GM21619 (cell line): Measurements from ENCODE around the gene IRAK2.
"Not testable (repeated sequence)": the region's sequence is repeated elsewhere in the genome, so short reads cannot be mapped to it uniquely, and the experiment has no call there.

Experiments used
- ATAC-seq: cut with Tn5 transposase; IDR thresholded peaks from one replicate; pipeline ENCODE4 v1.9.1; 2021; ENCODE audit not compliant: unreplicated experiment

IRAK2 gene

GRCh38 chr3:10158555-10158954 lies 6.2 kb upstream of the IRAK2 start:
- ATAC-seq, result not testable (repeated sequence)

DNA sequence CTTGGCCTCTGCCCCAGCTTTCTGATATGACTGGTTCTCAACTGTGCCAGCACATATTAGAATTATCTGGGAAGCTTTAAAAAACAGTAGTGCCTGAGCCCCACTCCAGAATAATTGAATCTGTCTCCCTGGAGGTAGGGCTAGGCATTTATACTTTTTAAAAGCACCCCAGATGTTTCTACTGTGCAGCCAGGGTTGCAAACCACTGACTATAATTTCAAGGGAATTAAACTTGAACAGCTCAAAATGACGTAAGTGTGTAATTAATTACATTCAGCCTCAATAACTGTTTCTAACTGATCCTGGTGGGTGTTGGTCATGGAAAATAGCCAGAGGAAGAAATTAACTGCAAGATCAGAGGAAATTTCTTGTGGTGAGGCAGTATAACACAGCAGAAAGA lies 4.4 kb upstream of the IRAK2 start:
- ATAC-seq, result no peak

DNA sequence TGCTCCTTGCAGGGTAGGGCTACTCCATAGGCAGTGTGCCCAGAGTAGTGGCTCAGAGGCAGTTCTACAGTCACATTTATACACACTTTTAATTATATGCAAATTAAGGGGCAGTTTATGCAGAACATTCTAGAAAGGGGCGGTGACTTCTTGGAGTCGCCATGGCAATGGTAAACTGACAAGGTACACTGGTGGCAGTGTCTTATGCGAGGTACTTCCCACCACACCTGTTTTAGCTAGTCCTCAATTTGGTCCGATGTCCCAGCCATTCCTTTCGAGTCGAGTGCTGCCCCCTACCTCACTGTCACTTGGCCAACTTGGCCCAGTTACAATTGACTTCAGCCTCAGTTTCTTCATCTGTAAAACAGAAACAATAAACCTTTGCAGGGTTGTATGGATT lies 3.8 kb upstream of the IRAK2 start:
- no peak for ATAC-seq

- no peak for ATAC-seq
Measured at GRCh38 chr3:10162185-10162584, 2.5 kb upstream of the IRAK2 start.

DNA sequence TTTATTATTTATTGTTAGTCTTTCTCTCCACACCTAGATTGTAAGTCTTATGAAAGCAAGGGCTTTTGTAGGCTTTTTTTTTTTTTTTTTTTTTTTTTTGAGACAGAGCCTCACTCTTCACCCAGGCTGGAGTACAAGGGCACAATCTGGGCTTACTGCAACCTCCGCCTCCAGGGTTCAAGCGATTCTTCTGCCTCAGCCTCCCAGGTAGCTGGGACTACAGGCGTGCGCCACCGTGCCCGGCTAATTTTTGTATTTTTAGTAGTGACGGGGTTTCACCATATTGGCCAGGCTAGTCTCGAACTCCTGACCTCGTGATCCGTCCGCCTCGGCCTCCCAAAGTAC lies 546 bp upstream of the IRAK2 start:
- ATAC-seq, result not testable (repeated sequence)

DNA sequence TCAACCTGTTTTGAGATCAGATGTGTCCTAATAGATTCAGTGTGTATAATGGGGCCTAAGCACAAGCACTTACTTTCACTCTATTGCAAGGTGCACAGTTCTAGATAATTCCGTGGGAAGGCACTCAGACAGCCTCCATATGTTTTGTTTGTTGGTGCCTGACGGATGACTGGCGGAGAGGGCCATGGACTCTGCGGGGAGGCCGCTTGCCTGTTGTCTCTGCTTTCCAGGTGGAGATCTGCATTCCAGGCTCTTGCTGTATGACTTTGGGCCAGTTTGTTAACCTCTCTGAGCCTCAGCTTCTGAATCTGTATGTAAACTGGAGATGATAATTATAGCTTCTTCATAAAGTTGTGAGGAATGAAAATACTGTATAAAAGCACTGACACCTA lies 1.5 kb downstream of the IRAK2 start:
- ATAC-seq, result no peak

- no peak for ATAC-seq
Measured at GRCh38 chr3:10169000-10169496, 4.3 kb downstream of the IRAK2 start.

DNA sequence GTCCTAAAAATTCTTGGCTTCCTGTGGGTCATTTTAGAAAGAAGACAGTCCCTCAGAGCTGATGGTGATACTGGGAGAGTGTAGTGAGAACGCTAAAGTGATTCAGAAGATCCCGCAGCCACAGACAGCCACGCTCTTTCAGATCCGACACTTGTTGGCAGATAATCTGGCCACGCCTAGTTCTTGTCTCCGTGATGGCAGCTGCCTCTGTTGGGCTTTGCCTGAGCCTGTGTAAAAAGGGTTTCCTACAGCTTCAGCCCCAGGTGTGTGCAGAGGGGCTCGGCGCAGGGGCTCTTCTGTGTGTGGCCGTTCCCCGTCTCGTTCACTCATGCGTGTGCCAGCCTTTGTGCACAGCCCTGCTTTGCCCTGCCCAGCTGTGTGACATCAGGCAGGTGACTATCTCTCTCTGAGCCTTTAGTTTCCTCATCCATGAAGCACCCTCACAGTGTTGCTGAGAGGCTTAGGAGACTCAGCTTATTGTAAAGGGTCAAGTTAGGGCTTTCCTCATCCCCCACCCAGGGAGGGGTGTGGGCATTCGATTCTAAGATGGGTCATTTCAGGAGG lies 6.3 kb downstream of the IRAK2 start:
- no peak for ATAC-seq

GRCh38 chr3:10173095-10173925 lies 8.6 kb downstream of the IRAK2 start:
- ATAC-seq, result peak; percentile 25

GRCh38 chr3:10173926-10174435 lies 9.3 kb downstream of the IRAK2 start:
- ATAC-seq, result peak; percentile 43

GRCh38 chr3:10175334-10175733 lies 10.6 kb downstream of the IRAK2 start:
- not testable (repeated sequence) for ATAC-seq

DNA sequence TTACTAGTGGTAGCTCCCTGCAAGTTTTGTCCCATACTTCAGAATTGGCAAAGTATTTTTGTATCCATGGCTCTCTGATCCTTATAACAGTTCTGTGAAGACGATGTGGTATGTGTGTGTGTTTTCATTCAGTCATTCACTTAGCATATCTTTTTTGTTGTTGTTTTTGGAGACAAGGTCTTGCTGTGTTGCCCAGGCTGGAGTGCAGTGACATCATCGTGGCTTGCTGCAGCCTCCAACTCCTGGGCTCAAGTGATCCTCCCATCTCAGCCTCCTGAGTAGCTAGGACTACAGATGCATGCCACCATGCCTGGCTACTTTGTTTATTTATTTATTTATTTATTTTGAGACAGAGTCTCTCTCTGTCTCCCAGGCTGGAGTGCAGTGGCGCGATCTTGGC lies 11.4 kb downstream of the IRAK2 start:
- not testable (repeated sequence) for ATAC-seq

GRCh38 chr3:10177737-10178136 lies 13.0 kb downstream of the IRAK2 start:
- ATAC-seq, result no peak

GRCh38 chr3:10178892-10179291 lies 14.2 kb downstream of the IRAK2 start:
- ATAC-seq, result no peak

GRCh38 chr3:10180289-10180688 lies 15.6 kb downstream of the IRAK2 start:
- ATAC-seq, result no peak

GRCh38 chr3:10180738-10181295 lies 16.1 kb downstream of the IRAK2 start:
- ATAC-seq, result no peak

- no peak for ATAC-seq
Measured at GRCh38 chr3:10182950-10183349, 18.2 kb downstream of the IRAK2 start.

DNA sequence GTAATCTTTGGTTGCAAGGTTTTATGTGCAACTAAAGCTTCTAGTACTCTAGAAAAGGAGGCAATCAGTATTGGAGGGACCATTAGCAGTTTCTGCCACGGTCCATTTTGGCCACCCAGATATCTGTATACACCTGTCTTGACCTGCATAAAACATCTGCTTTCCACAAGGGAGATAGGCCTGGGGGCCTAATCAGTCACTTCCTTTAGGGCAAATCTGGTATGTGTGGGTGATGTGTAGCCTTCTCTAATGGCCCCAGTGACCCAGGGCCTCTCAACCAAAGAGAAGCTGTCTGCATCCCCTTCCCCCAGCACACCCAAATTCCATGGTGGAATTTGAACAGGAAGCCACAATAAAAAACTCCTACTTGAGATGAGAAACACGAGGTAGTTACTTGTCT lies 19.5 kb downstream of the IRAK2 start:
- no peak for ATAC-seq

DNA sequence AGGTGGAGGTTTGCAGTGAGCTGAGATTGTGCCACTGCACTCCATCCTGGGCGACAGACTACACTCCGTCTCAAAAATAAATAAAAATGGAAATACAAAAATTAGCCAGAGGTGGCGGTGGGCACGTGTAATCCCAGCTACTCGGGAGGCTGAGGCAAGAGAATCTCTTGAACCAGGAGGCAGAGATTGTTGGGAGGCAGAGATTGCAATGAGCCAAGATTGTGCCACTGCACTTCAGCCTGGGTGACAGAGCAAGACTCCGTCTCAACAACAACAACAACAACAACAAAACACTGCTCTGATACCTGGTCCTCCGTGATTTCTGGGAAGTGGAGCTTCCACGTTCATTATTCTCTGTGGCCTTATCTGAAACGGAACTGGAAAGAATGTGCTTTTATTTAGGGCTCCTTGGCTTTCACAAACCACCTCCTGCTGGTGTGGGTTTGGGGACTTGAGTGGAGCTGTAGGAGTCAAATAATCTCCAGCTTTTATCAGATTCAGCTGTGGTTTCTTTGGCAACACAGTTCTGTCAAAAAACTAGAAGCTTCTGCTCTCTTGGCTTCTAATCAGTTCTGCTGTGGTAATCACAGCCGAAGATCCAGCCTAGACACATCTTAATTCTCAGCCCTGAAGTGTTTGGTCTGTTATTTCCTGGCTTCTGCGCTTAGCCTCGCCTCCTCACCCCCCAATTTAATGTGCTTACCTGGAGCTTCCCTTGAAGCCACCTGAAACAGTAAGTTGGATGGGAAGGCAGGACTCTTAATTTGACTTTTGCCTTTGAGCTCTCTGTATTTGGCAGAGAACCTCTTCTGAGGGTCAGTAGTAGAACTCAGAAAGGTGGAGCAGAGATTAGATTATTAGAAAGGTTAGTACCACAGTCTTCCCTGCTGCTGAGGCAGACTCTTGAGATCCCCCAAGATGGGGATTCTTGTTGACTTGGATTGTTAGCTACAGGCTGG lies 21.4 kb downstream of the IRAK2 start:
- no peak for ATAC-seq

GRCh38 chr3:10187290-10187876 lies 22.7 kb downstream of the IRAK2 start:
- no peak for ATAC-seq

- ATAC-seq, result no peak
Measured at GRCh38 chr3:10187944-10188343, 23.2 kb downstream of the IRAK2 start.
